ENCODE results near the gene GATAD2B. TPM values are rescaled to one million over a fixed set of nuclear protein-coding genes. Genes with fewer than 3 reads are reported as not detected.
"Not testable (repeated sequence)": the region's sequence is repeated elsewhere in the genome, so short reads cannot be mapped to it uniquely, and the experiment has no call there.

GATAD2B gene
- total and polyA plus RNA-seq, 9 donors: 11.2 to 73.0 (median 55.8) TPM

- no peaks in the 10 kb centered on the region for H3K27me3 ChIP-seq
- H3K4me1 ChIP-seq (ENCODE audit: insufficient read depth): peaks cover 4% of the 10 kb centered on the region
- TF ChIP-seq, protein P1, sequence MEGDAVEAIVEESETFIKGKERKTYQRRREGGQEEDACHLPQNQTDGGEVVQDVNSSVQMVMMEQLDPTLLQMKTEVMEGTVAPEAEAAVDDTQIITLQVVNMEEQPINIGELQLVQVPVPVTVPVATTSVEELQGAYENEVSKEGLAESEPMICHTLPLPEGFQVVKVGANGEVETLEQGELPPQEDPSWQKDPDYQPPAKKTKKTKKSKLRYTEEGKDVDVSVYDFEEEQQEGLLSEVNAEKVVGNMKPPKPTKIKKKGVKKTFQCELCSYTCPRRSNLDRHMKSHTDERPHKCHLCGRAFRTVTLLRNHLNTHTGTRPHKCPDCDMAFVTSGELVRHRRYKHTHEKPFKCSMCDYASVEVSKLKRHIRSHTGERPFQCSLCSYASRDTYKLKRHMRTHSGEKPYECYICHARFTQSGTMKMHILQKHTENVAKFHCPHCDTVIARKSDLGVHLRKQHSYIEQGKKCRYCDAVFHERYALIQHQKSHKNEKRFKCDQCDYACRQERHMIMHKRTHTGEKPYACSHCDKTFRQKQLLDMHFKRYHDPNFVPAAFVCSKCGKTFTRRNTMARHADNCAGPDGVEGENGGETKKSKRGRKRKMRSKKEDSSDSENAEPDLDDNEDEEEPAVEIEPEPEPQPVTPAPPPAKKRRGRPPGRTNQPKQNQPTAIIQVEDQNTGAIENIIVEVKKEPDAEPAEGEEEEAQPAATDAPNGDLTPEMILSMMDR (IDR thresholded peaks at IDR 0.05): no peak
- TF ChIP-seq EP300 (IDR thresholded peaks at IDR 0.05): no peak
- TF ChIP-seq POLR2A (IDR thresholded peaks at IDR 0.05): no peak
- H3K36me3 ChIP-seq: no peaks in the 10 kb centered on the region
- WGBS, 3 donors: 77 to 84% (median 79%) methylated on average over 4 of the region's 4 CpGs
- H3K4me3 ChIP-seq: no peak overlapping the region
- intact Hi-C loops (cut with DNase I): no loop called here
- DNase-seq: no peak
- H3K9me3 ChIP-seq: no peaks in the 10 kb centered on the region
- no peak overlapping the region for H3K27ac ChIP-seq
These were observed 6.5 kb downstream of the GATAD2B start for GRCh38 chr1:153916297-153916696.

GRCh38 chr1:153912349-153912748 lies 10.4 kb downstream of the GATAD2B start:
- Histone ChIP-seq H3K27me3 (no peaks in the 10 kb centered on the region), H3K4me3 (no peak overlapping the region), H3K4me1 (ENCODE audit: insufficient read depth) (peaks cover 4% of the 10 kb centered on the region), H3K36me3 (no peaks in the 10 kb centered on the region), H3K27ac (no peak overlapping the region), H3K9me3 (no peaks in the 10 kb centered on the region)
- DNase-seq: no peak
- TF ChIP-seq, protein P1 (IDR thresholded peaks at IDR 0.05): no peak
- TF ChIP-seq EP300 (IDR thresholded peaks at IDR 0.05) (no peak), POLR2A (IDR thresholded peaks at IDR 0.05) (no peak)
- WGBS, 3 donors: 66 to 71% (median 67%) methylated on average over 2 of the region's 2 CpGs
- intact Hi-C loops (cut with DNase I): no loop called here

DNA sequence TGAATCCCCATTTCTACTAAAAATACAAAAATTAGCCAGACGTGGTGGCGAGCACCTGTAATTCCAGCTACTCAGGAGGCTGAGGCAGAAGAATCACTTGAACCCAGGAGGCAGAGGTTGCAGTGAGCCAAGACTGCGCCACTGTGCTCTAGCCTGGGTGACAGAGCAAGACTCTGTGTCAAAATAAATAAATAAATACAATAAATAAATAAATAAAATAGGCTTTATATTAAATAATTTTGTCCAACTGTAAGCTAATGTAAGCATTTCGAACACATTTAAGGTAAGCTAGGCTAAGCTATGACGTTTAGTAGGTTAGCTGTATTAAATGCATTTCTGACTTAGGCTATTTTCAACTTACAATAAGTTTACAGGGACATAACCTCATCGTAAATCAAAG lies 12.2 kb downstream of the GATAD2B start:
- H3K27me3 ChIP-seq; H3K4me3 ChIP-seq; intact Hi-C loops (cut with DNase I); DNase-seq; H3K9me3 ChIP-seq; H3K27ac ChIP-seq; H3K4me1 ChIP-seq (ENCODE audit: insufficient read depth); H3K36me3 ChIP-seq: not testable (repeated sequence)
- 79 to 85% (median 84%) methylated on average over 6 of the region's 6 CpGs for WGBS, 3 donors

- H3K9me3 ChIP-seq: no peaks in the 10 kb centered on the region
- H3K27me3 ChIP-seq: no peaks in the 10 kb centered on the region
- no peak for DNase-seq
- H3K4me3 ChIP-seq: no peak overlapping the region
- 89 to 94% (median 93%) methylated on average over 6 of the region's 6 CpGs for WGBS, 3 donors
- intact Hi-C loops (cut with DNase I): no loop called here
- H3K36me3 ChIP-seq: no peaks in the 10 kb centered on the region
- no peaks in the 10 kb centered on the region for H3K4me1 ChIP-seq (ENCODE audit: insufficient read depth)
- no peak for TF ChIP-seq EP300 (IDR thresholded peaks at IDR 0.05)
- no peak overlapping the region for H3K27ac ChIP-seq
These were observed 14.7 kb downstream of the GATAD2B start for GRCh38 chr1:153908071-153908470.

DNA sequence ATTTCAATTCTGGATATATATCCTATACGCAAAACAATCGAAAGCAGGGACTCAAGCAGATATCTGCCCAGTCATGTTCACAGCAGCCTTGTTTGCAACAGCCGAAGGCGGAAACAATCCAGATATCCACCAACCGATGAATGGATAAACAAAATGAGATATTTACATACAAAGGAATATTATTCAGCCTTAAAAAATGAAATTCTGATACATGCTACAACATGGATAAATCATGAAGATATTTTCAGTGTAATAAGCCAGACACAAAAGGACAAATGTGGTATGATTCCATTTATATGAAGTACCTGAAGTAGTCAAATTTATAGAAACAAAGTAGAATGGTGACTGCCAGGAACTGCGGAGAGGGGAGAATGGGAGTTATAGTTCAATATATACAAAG lies 15.6 kb downstream of the GATAD2B start:
- DNase-seq: no peak
- Histone ChIP-seq H3K4me3 (no peak overlapping the region), H3K9me3 (no peaks in the 10 kb centered on the region), H3K36me3 (no peaks in the 10 kb centered on the region), H3K4me1 (ENCODE audit: insufficient read depth) (no peaks in the 10 kb centered on the region), H3K27me3 (no peaks in the 10 kb centered on the region), H3K27ac (no peak overlapping the region)
- no peak for TF ChIP-seq POLR2A (IDR thresholded peaks at IDR 0.05)
- no peak for TF ChIP-seq EP300 (IDR thresholded peaks at IDR 0.05)
- TF ChIP-seq, protein P1 (IDR thresholded peaks at IDR 0.05): no peak
- WGBS, 3 donors: 84 to 97% (median 89%) methylated on average over 6 of the region's 6 CpGs
- intact Hi-C loops (cut with DNase I): no loop called here

- Histone ChIP-seq H3K9me3 (no peaks in the 10 kb centered on the region), H3K27me3 (no peaks in the 10 kb centered on the region), H3K27ac (no peak overlapping the region), H3K4me1 (ENCODE audit: insufficient read depth) (no peaks in the 10 kb centered on the region), H3K36me3 (no peaks in the 10 kb centered on the region), H3K4me3 (no peak overlapping the region)
- intact Hi-C loops (cut with DNase I): no loop called here
- TF ChIP-seq, protein P1 (IDR thresholded peaks at IDR 0.05): no peak
- TF ChIP-seq EP300 (IDR thresholded peaks at IDR 0.05): no peak
- TF ChIP-seq POLR2A (IDR thresholded peaks at IDR 0.05): no peak
- 87 to 97% (median 88%) methylated on average over 1 of the region's 1 CpG for WGBS, 3 donors
- no peak for DNase-seq
These were observed 16.4 kb downstream of the GATAD2B start for GRCh38 chr1:153906396-153906795.

DNA sequence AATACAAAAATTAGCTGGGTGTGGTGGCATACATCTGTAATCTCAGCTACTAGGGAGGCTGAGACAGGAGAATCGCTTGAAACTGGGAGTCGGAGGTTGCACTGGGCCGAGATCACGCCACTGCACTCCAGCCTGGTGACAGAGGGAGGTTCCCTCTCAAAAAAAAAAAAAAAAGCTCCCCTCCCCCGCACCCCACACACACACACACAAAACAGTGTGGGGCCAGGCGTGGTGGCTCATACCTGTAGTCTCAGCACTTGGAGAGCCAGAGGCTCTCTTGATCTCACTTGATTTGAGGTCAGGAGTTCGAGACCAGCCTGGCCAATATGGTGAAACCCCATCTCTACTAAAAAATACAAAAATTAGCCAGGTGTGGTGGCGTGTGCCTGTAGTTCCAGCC lies 16.9 kb downstream of the GATAD2B start:
- H3K36me3 ChIP-seq; H3K4me1 ChIP-seq (ENCODE audit: insufficient read depth); H3K4me3 ChIP-seq; DNase-seq; H3K27ac ChIP-seq; H3K9me3 ChIP-seq; intact Hi-C loops (cut with DNase I); H3K27me3 ChIP-seq: not testable (repeated sequence)
- 91 to 97% (median 94%) methylated on average over 8 of the region's 8 CpGs for WGBS, 3 donors

Data from ovary (tissue), 9 donors.